IMR-90 (cell line): Measurements from ENCODE around the gene BPIFA1. TPM values are rescaled to one million over a fixed set of nuclear protein-coding genes. Genes with fewer than 3 reads are reported as not detected.

Source experiments
- ATAC-seq: fragments of 200-7000 bp; cut with Tn5 transposase; 2 replicates; pipeline ENCODE4 v1.9.1; 2020; ENCODE audit warnings: low read depth, mild to moderate bottlenecking, moderate library complexity
- BruUV-seq: library from RNA; stranded (reverse); fragments of 400-500 nt; replicated peaks from 2 replicates; lab custom pipeline; 2021; lab: Mats Ljungman, UMichigan
- CTCF ChIA-PET: fragments of 300-600 bp; formaldehyde crosslinking; extraction: SDS; loops from one replicate; lab custom pipeline; 2021; ENCODE audit warnings: antibody characterized with exemption; lab: Yijun Ruan, JAX
- POLR2A ChIA-PET: fragments of 300-600 bp; sonication (Branson Sonifier 250); formaldehyde crosslinking; loops from one replicate; lab custom pipeline; 2022; ENCODE audit warnings: antibody characterized with exemption; ENCODE audit not compliant: unreplicated experiment; lab: Charles Lee
- DNase-seq: peaks from one replicate; pipeline ENCODE4 v3.0.0; 2013
- H2AFZ ChIP-seq: replicated peaks from 2 replicates; pipeline ENCODE3; 2013; ENCODE audit warnings: low read length, mild to moderate bottlenecking; ENCODE audit not compliant: poor library complexity
- H2AK5ac ChIP-seq: 2 replicates; pipeline ENCODE4 v1.6.1; 2013; ENCODE audit warnings: low read depth, low read length, inconsistent platforms
- H2AK9ac ChIP-seq: replicated peaks from 2 replicates; pipeline ENCODE3; 2013; ENCODE audit warnings: mild to moderate bottlenecking, low read depth, low read length, moderate library complexity; ENCODE audit not compliant: poor library complexity
- H2BK120ac ChIP-seq: 2 replicates; pipeline ENCODE4 v1.6.1; 2013; ENCODE audit warnings: low read depth, low read length, inconsistent platforms
- H2BK15ac ChIP-seq: 3 replicates; pipeline ENCODE4 v1.6.1; 2013; ENCODE audit warnings: low read depth, low read length, inconsistent platforms
- H2BK20ac ChIP-seq: 2 replicates; pipeline ENCODE4 v1.6.1; 2013; ENCODE audit warnings: low read depth, mild to moderate bottlenecking, inconsistent platforms, low read length, moderate library complexity
- H2BK5ac ChIP-seq: 2 replicates; pipeline ENCODE4 v1.6.1; 2013; ENCODE audit warnings: mild to moderate bottlenecking, low read depth, low read length, inconsistent platforms; ENCODE audit not compliant: poor library complexity, severe bottlenecking
- H3K14ac ChIP-seq: replicated peaks from 2 replicates; pipeline ENCODE4 v1.6.1; 2013; ENCODE audit warnings: low read depth, low read length, inconsistent platforms
- H3K18ac ChIP-seq: 2 replicates; pipeline ENCODE4 v1.6.1; 2013; ENCODE audit warnings: low read depth, low read length, control low read depth
- H3K23ac ChIP-seq: 2 replicates; pipeline ENCODE4 v1.6.1; 2013; ENCODE audit warnings: low read depth, low read length, inconsistent platforms
- H3K27ac ChIP-seq: 2 replicates; pipeline ENCODE4 v1.5.1; 2013; ENCODE audit warnings: mild to moderate bottlenecking, control low read depth, low read length; ENCODE audit not compliant: insufficient read depth
- H3K27me3 ChIP-seq: 2 replicates; pipeline ENCODE4 v1.6.1; 2013; ENCODE audit warnings: low read length; ENCODE audit not compliant: control insufficient read depth, insufficient read depth
- H3K36me3 ChIP-seq: 2 replicates; pipeline ENCODE4 v1.6.1; 2013; ENCODE audit warnings: low read length, mixed read lengths; ENCODE audit not compliant: control insufficient read depth, insufficient read depth
- H3K4ac ChIP-seq: 2 replicates; pipeline ENCODE4 v1.6.1; 2013; ENCODE audit warnings: low read depth, low read length, inconsistent platforms
- H3K4me1 ChIP-seq: 2 replicates; pipeline ENCODE4 v1.6.1; 2013; ENCODE audit warnings: low read length, mixed read lengths; ENCODE audit not compliant: control insufficient read depth, insufficient read depth
- H3K4me2 ChIP-seq: 2 replicates; pipeline ENCODE4 v1.6.1; 2013; ENCODE audit warnings: low read depth, mild to moderate bottlenecking, control low read depth, low read length, moderate library complexity
- H3K4me3 ChIP-seq: 2 replicates; pipeline ENCODE4 v1.5.1; 2013; ENCODE audit warnings: low read depth, mild to moderate bottlenecking, control low read depth, low read length, moderate library complexity; ENCODE audit not compliant: insufficient read depth
- H3K56ac ChIP-seq: 2 replicates; pipeline ENCODE4 v1.6.1; 2013; ENCODE audit warnings: low read length, inconsistent platforms; ENCODE audit not compliant: insufficient read depth; ENCODE audit errors: extremely low read depth
- H3K79me1 ChIP-seq, 2 experiments: 2 replicates each; pipeline ENCODE4 v1.6.1; 2013; ENCODE audit warnings: low read length in 2 of 2, inconsistent platforms in 1 of 2, low read depth in 1 of 2
- H3K9ac ChIP-seq: 2 replicates; pipeline ENCODE4 v1.6.1; 2013; ENCODE audit warnings: low read depth, low read length, control low read depth
- H3K9me1 ChIP-seq: 2 replicates; pipeline ENCODE4 v1.6.1; 2013; ENCODE audit warnings: low read length, inconsistent platforms; ENCODE audit not compliant: insufficient read depth
- H3K9me3 ChIP-seq: 2 replicates; pipeline ENCODE4 v1.6.1; 2013; ENCODE audit warnings: low read length; ENCODE audit not compliant: control insufficient read depth, insufficient read depth
- H4K20me1 ChIP-seq: 2 replicates; pipeline ENCODE4 v1.6.1; 2013; ENCODE audit warnings: low read length, inconsistent platforms; ENCODE audit not compliant: insufficient read depth
- H4K5ac ChIP-seq: 2 replicates; pipeline ENCODE4 v1.6.1; 2013; ENCODE audit warnings: mild to moderate bottlenecking, low read depth, low read length, control low read depth
- H4K8ac ChIP-seq, 2 experiments: 2 replicates each; pipeline ENCODE4 v1.6.1; 2013; ENCODE audit warnings: low read depth in 2 of 2, low read length in 2 of 2, control low read depth in 1 of 2, inconsistent platforms in 1 of 2
- H4K91ac ChIP-seq: 2 replicates; pipeline ENCODE4 v1.6.1; 2013; ENCODE audit warnings: low read depth, low read length, inconsistent platforms; ENCODE audit not compliant: insufficient read depth
- CHD1 ChIP-seq: IDR thresholded peaks from 2 replicates; pipeline ENCODE4 v1.6.1; 2012; ENCODE audit warnings: low read depth, low read length, improper control_type of control experiment
- MAFK ChIP-seq: IDR thresholded peaks from 2 replicates; pipeline ENCODE4 v1.6.1; 2012; ENCODE audit warnings: low read depth, low read length, improper control_type of control experiment
- NFE2L2 ChIP-seq: fragments of 150-350 bp; IDR thresholded peaks from 2 replicates; pipeline ENCODE4 v1.6.1; 2016; ENCODE audit warnings: low read depth, mild to moderate bottlenecking, low read length
- POLR2A ChIP-seq: IDR thresholded peaks from 2 replicates; pipeline ENCODE4 v1.6.1; 2012; ENCODE audit warnings: mild to moderate bottlenecking, low read depth, low read length
- RAD21 ChIP-seq: IDR thresholded peaks from 2 replicates; pipeline ENCODE4 v1.6.1; 2012; ENCODE audit warnings: low read length, improper control_type of control experiment
- RFX5 ChIP-seq: IDR thresholded peaks from 2 replicates; pipeline ENCODE4 v1.8.0; 2012; ENCODE audit warnings: low read depth, mild to moderate bottlenecking, low read length, moderate library complexity
- WGBS, 2 experiments: methylation state at CpG; one replicate each; pipeline versions ENCODE4 v1.1.5 to v1.1.7; 2013; ENCODE audit warnings: missing lambda C conversion rate in 2 of 2; ENCODE audit not compliant: insufficient read length in 1 of 2; ENCODE audit errors: extremely low coverage in 2 of 2; 5-methylcytosine and 5-hydroxymethylcytosine counted together
- dilution Hi-C: fragments of 300-500 bp; cut with HindIII; formaldehyde crosslinking; loops from one replicate; pipeline ENCODE4 v1.14.3; 2018; ENCODE audit warnings: low sequenced_read_pairs; ENCODE audit not compliant: unreplicated experiment
- in situ Hi-C: fragments of 300-500 bp; cut with MboI; formaldehyde crosslinking; loops from 3 replicates; pipeline ENCODE4 v1.14.3; 2019; ENCODE audit warnings: low sequenced_read_pairs, inconsistent platforms, mixed read lengths
- intact Hi-C: fragments of 100-400 bp; cut with micrococcal nuclease; formaldehyde crosslinking; loops from 2 replicates; pipeline ENCODE4 v1.10.0; 2022
- polyA plus RNA-seq, 3 experiments: library from polyadenylated mRNA; depleted of rRNA; stranded (reverse); fragments of >200 nt; gene quantifications; 2 replicates each; pipeline ENCODE4 v1.2.3, GENCODE V29; 2012; ENCODE audit warnings: low replicate concordance in 1 of 3
- total RNA-seq: library from RNA; depleted of rRNA; stranded (reverse); fragments of >200 nt; gene quantifications from 2 replicates; pipeline ENCODE4 v1.2.3, GENCODE V29; 2012
- TF ChIP-seq, protein P1 (sequence below): fragments of 150-350 bp; IDR thresholded peaks from 2 replicates; pipeline ENCODE4 v1.6.1; 2017; ENCODE audit warnings: mild to moderate bottlenecking, antibody characterized with exemption, low read length, low read depth

Gene BPIFA1
- total and polyA plus RNA-seq, 2 of the 4 experiments (the other 2 are of a cell fraction): not detected

GRCh38 chr20:33285861-33286495 lies 50.2 kb downstream of the BPIFA1 start:
- Histone ChIP-seq H3K4me1 (no peaks in the 10 kb centered on the region), H2BK5ac (no peak overlapping the region), H3K4ac (no peak overlapping the region), H4K20me1 (no peaks in the 10 kb centered on the region), H4K5ac (no peak overlapping the region), H3K23ac (no peak overlapping the region), H2AK9ac (no peak overlapping the region), H3K4me3 (no peak overlapping the region), H3K56ac (no peak overlapping the region), H3K18ac (no peak overlapping the region), H3K27me3 (peaks cover 31% of the 10 kb centered on the region), H2AK5ac (no peak overlapping the region), H2BK15ac (no peak overlapping the region), H3K79me1 (no peaks in the 10 kb centered on the region), H4K8ac (no peak overlapping the region), H4K91ac (no peak overlapping the region), H3K9ac (no peak overlapping the region), H2BK120ac (no peak overlapping the region), H3K36me3 (no peaks in the 10 kb centered on the region), H2BK20ac (no peak overlapping the region), H2AFZ (no peak overlapping the region), H3K27ac (no peak overlapping the region), H3K14ac (no peak overlapping the region), H3K9me3 (no peaks in the 10 kb centered on the region), H3K9me1 (no peaks in the 10 kb centered on the region), H3K4me2 (no peak overlapping the region)
- dilution Hi-C loops (no loop called here), intact Hi-C loops (no loop called here), in situ Hi-C loops (no loop called here)
- CTCF ChIA-PET: no interaction called here
- no peak for ATAC-seq
- DNase-seq: no peak
- TF ChIP-seq CHD1: no peak
- no peak for TF ChIP-seq RFX5
- TF ChIP-seq RAD21: no peak
- no peak for TF ChIP-seq MAFK
- no peak for TF ChIP-seq POLR2A
- no peak for TF ChIP-seq NFE2L2
- TF ChIP-seq, protein P1, sequence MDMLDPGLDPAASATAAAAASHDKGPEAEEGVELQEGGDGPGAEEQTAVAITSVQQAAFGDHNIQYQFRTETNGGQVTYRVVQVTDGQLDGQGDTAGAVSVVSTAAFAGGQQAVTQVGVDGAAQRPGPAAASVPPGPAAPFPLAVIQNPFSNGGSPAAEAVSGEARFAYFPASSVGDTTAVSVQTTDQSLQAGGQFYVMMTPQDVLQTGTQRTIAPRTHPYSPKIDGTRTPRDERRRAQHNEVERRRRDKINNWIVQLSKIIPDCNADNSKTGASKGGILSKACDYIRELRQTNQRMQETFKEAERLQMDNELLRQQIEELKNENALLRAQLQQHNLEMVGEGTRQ: no peak
- POLR2A ChIA-PET: no interaction called here
- WGBS, 2 experiments: 77% methylated on average over 4 of the region's 10 CpGs; no CpG with 5 or more reads in 1 of the 2 experiments
- BruUV-seq: no TSS peak
